ENCODE data around the gene PRPF6.

PRPF6 gene

DNA sequence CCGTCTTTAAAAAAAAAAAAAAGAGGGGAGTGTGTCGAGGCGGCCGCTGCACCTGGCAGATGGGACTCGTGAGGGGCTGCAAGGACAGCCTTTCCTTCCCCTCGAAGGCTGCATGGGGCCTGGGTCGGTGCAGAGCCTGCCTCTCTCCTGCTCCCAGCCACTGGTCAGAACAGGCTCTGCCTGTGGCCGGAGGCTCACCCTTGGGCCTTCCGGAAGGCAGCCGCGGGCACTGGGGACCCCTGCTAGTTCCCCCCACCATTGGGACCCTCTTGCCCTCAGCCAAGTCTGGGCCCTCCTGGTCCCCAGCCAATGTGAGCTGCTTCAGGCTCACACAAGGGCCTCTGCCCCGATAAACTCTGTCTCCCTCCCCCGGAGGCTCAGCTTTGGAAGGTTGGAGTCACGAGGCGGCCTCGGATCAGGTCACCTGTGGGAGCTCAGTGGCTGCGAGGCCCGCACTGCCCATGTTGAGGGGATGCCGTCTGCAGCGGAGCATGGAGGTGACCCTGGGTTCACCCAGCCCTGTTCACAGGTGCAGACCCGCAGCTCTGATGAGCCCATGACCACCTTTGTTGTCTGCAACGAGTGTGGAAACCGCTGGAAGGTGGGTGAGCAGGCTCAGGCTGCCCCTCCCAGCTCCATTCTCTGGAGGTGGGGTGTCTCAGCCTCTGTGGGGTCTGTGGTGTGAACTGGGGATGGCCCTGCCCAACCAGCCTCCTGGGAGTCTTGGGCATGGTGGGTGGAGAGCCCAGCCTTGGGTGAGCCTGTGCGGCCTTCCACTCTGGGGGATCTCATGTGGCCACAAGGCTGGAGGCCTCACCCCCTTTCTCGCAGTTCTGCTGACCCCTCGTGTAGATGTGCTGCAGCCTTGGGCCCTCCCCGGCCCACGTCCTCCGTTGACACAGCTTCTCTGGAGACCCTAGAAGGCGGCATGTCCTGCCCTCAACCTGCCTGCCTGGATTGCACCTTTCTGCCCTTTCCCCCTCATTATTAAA is 90.7 kb downstream of the PRPF6 start:
- Histone ChIP-seq H4K20me1 (ENCODE audit: insufficient read depth, low read length, poor library complexity, severe bottlenecking) (no peaks in the 10 kb centered on the region), H3K79me2 (ENCODE audit: insufficient read depth, low read length) (no peaks in the 10 kb centered on the region), H3K4me3 (ENCODE audit: low read length, poor library complexity, severe bottlenecking) (no peak overlapping the region), H3F3A (ENCODE audit: low read depth) (no peaks in the 10 kb centered on the region), H3K36me3 (ENCODE audit: insufficient read depth, low read length) (no peaks in the 10 kb centered on the region), H3K27me3 (ENCODE audit: insufficient read depth, low read length, poor library complexity, severe bottlenecking) (no peaks in the 10 kb centered on the region), H3K4me1 (ENCODE audit: insufficient read depth, low read length, poor library complexity, severe bottlenecking) (peaks cover 27% of the 10 kb centered on the region), H3K4me2 (ENCODE audit: low read depth, low read length, poor library complexity, severe bottlenecking) (no peak overlapping the region), H3K9me3 (ENCODE audit: insufficient read depth, low read depth, low read length) (no peaks in the 10 kb centered on the region), H3K9me2 (replicated peaks; ENCODE audit: low read depth, low read length) (no peaks in the 10 kb centered on the region), H3K9ac (ENCODE audit: low read depth, low read length, poor library complexity, severe bottlenecking) (no peak overlapping the region), H2AFZ (ENCODE audit: low read length) (no peak overlapping the region)
- TF ChIP-seq, protein P1, sequence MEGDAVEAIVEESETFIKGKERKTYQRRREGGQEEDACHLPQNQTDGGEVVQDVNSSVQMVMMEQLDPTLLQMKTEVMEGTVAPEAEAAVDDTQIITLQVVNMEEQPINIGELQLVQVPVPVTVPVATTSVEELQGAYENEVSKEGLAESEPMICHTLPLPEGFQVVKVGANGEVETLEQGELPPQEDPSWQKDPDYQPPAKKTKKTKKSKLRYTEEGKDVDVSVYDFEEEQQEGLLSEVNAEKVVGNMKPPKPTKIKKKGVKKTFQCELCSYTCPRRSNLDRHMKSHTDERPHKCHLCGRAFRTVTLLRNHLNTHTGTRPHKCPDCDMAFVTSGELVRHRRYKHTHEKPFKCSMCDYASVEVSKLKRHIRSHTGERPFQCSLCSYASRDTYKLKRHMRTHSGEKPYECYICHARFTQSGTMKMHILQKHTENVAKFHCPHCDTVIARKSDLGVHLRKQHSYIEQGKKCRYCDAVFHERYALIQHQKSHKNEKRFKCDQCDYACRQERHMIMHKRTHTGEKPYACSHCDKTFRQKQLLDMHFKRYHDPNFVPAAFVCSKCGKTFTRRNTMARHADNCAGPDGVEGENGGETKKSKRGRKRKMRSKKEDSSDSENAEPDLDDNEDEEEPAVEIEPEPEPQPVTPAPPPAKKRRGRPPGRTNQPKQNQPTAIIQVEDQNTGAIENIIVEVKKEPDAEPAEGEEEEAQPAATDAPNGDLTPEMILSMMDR (conservative IDR thresholded peaks at IDR 0.05; ENCODE audit: low read length), result no peak
- no peak for TF ChIP-seq EZH2phosphoT487 (IDR thresholded peaks at IDR 0.05; ENCODE audit: borderline replicate concordance)

DNA sequence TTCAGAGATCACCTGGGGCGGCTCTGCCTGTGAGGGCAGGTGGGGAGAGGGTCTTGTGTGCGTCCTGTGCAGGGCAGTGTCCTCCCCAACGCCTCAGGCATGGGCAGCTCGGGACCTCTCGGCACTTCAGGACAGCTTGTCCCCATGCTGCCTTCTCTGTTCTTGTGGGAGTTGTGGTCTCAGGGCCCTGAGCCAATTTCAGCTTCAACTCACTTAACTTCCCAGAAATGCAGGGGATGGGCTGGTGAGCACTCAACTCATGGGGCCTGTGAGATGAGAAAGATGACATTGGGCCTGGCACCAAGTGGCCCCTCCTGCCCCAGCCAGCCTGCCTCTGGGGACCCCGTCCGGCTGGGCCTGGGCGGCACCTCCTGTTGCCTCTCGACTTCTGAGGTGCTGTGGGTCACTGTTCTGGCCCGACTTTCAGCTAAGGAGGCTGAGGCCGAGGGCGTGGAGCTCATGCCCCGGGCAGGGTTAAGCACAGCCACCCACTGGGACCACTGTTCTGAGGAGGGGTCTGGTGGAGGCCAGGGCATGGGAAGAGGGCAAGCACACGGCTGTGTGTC is 91.6 kb downstream of the PRPF6 start:
- no peak for TF ChIP-seq EZH2phosphoT487 (IDR thresholded peaks at IDR 0.05; ENCODE audit: borderline replicate concordance)
- TF ChIP-seq, protein P1 (conservative IDR thresholded peaks at IDR 0.05; ENCODE audit: low read length), result no peak
- no peaks in the 10 kb centered on the region for H3K27me3 ChIP-seq (ENCODE audit: insufficient read depth, low read length, poor library complexity, severe bottlenecking)
- no peaks in the 10 kb centered on the region for H3K36me3 ChIP-seq (ENCODE audit: insufficient read depth, low read length)
- no peak overlapping the region for H3K4me3 ChIP-seq (ENCODE audit: low read length, poor library complexity, severe bottlenecking)
- no peak overlapping the region for H2AFZ ChIP-seq (ENCODE audit: low read length)
- no peaks in the 10 kb centered on the region for H3K9me2 ChIP-seq (replicated peaks; ENCODE audit: low read depth, low read length)
- H4K20me1 ChIP-seq (ENCODE audit: insufficient read depth, low read length, poor library complexity, severe bottlenecking), result no peaks in the 10 kb centered on the region
- peaks cover 27% of the 10 kb centered on the region for H3K4me1 ChIP-seq (ENCODE audit: insufficient read depth, low read length, poor library complexity, severe bottlenecking)
- no peak overlapping the region for H3K4me2 ChIP-seq (ENCODE audit: low read depth, low read length, poor library complexity, severe bottlenecking)
- no peaks in the 10 kb centered on the region for H3K9me3 ChIP-seq (ENCODE audit: insufficient read depth, low read depth, low read length)
- no peak overlapping the region for H3K9ac ChIP-seq (ENCODE audit: low read depth, low read length, poor library complexity, severe bottlenecking)
- H3F3A ChIP-seq (ENCODE audit: low read depth), result no peaks in the 10 kb centered on the region
- 0 out of 2 replicates have a peak, but pooled peaks cover 6% of the 10 kb centered on the region for H3K79me2 ChIP-seq (ENCODE audit: insufficient read depth, low read length)

DNA sequence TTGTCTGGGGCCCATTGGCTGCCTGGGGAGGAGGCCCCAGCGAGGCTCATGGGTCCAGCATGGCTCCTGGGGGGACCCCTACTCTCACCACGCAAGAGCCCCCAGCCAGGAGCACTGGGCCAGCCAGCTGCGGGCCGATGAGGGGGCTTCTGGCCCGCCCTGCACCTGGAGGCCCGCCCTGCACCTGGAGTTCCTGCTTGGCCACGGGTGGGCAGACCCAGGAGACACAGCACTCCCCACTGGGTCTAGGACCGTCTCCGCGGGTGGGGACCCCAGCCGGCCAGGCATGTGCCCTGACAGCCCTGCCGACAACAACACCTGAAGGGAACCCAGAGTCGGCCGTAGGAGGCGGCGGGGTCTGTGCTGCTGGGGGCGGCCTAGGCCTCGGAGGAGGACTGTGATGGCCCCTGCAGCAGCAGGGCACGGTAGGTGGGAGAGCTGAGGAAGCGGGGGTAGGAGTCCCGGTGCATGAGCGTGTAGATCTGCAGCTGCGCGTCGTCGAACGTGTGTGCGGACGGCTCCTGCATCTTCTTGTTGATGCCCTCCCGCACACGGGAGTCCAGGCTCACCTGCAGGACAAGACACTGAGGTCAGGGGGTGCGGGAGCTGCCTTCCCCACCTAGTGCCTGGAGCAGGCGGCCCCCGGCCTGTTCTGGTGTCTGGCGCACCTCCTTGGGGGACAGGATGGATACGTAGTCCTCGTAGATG is 92.7 kb downstream of the PRPF6 start:
- Histone ChIP-seq H3K4me2 (ENCODE audit: low read depth, low read length, poor library complexity, severe bottlenecking) (no peak overlapping the region), H2AFZ (ENCODE audit: low read length) (no peak overlapping the region), H3K9ac (ENCODE audit: low read depth, low read length, poor library complexity, severe bottlenecking) (no peak overlapping the region), H3K36me3 (ENCODE audit: insufficient read depth, low read length) (no peaks in the 10 kb centered on the region), H3K4me1 (ENCODE audit: insufficient read depth, low read length, poor library complexity, severe bottlenecking) (peaks cover 29% of the 10 kb centered on the region), H3K9me2 (replicated peaks; ENCODE audit: low read depth, low read length) (no peaks in the 10 kb centered on the region), H3K9me3 (ENCODE audit: insufficient read depth, low read depth, low read length) (no peaks in the 10 kb centered on the region), H3F3A (ENCODE audit: low read depth) (no peaks in the 10 kb centered on the region), H3K79me2 (ENCODE audit: insufficient read depth, low read length) (0 out of 2 replicates have a peak, but pooled peaks cover 11% of the 10 kb centered on the region), H4K20me1 (ENCODE audit: insufficient read depth, low read length, poor library complexity, severe bottlenecking) (no peaks in the 10 kb centered on the region), H3K27me3 (ENCODE audit: insufficient read depth, low read length, poor library complexity, severe bottlenecking) (no peaks in the 10 kb centered on the region), H3K4me3 (ENCODE audit: low read length, poor library complexity, severe bottlenecking) (no peak overlapping the region)
- no peak for TF ChIP-seq EZH2phosphoT487 (IDR thresholded peaks at IDR 0.05; ENCODE audit: borderline replicate concordance)
- TF ChIP-seq, protein P1 (conservative IDR thresholded peaks at IDR 0.05; ENCODE audit: low read length), result no peak

All from Loucy (cell line).